ENCODE results near the gene TTLL7. TPM values are rescaled to one million over a fixed set of nuclear protein-coding genes. Genes with fewer than 3 reads are reported as not detected.

The TTLL7 gene
- total and polyA plus RNA-seq, 2 experiments from 2014 or later: 4.1 to 6.7 TPM

DNA sequence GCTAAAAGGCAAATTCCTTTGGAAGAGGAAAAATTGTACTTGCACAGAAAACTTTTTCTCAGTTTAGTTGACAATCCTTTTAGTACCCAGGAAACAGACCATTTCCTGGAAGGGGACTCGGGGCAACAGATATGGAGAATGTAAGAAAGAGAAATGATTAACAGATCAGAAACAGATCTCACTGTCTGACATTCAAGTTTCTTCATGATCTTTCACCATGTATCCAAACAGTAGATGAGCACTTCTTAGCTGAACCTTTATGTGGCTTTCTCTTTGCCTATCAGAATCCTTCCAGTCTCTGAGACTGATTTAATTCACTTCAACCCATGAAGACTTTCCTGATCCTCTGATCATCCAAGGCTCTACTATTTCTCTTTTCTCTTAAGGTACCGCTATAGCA, 2.7 kb downstream of the TTLL7 start:
- no peak overlapping the region for H3K4me3 Mint-ChIP-seq
- Histone ChIP-seq H3K79me2 (replicated peaks; ENCODE audit: insufficient read depth) (no peaks in the 10 kb centered on the region; the same call in 1 of the 2 replicates), H3K36me3 (ENCODE audit: insufficient read depth) (no peaks in the 10 kb centered on the region), H2AFZ (no peak overlapping the region), H3K4me3 (no peak overlapping the region), H4K20me1 (replicated peaks; ENCODE audit: insufficient read depth) (0 out of 2 replicates have a peak, but pooled peaks cover 7% of the 10 kb centered on the region), H3K27me3 (ENCODE audit: insufficient read depth) (peaks cover 38% of the 10 kb centered on the region), H3K9me2 (ENCODE audit: insufficient read depth) (no peaks in the 10 kb centered on the region), H3K4me2 (no peak overlapping the region), H3K4me1 (ENCODE audit: insufficient read depth) (peaks cover 10% of the 10 kb centered on the region; the same call in 1 of the 2 replicates), H3F3A (replicated peaks; ENCODE audit: low read depth) (no peaks in the 10 kb centered on the region), H3K27ac (ENCODE audit: low read depth) (no peak overlapping the region)
- no peak overlapping the region for H3K27ac Mint-ChIP-seq
- H3K4me1 Mint-ChIP-seq: peaks cover 10% of the 10 kb centered on the region; the same call in 2 of the 3 replicates
- H3K9me3 Mint-ChIP-seq: peaks cover 3% of the 10 kb centered on the region; the same call in 1 of the 3 replicates
- TF ChIP-seq, protein P1, sequence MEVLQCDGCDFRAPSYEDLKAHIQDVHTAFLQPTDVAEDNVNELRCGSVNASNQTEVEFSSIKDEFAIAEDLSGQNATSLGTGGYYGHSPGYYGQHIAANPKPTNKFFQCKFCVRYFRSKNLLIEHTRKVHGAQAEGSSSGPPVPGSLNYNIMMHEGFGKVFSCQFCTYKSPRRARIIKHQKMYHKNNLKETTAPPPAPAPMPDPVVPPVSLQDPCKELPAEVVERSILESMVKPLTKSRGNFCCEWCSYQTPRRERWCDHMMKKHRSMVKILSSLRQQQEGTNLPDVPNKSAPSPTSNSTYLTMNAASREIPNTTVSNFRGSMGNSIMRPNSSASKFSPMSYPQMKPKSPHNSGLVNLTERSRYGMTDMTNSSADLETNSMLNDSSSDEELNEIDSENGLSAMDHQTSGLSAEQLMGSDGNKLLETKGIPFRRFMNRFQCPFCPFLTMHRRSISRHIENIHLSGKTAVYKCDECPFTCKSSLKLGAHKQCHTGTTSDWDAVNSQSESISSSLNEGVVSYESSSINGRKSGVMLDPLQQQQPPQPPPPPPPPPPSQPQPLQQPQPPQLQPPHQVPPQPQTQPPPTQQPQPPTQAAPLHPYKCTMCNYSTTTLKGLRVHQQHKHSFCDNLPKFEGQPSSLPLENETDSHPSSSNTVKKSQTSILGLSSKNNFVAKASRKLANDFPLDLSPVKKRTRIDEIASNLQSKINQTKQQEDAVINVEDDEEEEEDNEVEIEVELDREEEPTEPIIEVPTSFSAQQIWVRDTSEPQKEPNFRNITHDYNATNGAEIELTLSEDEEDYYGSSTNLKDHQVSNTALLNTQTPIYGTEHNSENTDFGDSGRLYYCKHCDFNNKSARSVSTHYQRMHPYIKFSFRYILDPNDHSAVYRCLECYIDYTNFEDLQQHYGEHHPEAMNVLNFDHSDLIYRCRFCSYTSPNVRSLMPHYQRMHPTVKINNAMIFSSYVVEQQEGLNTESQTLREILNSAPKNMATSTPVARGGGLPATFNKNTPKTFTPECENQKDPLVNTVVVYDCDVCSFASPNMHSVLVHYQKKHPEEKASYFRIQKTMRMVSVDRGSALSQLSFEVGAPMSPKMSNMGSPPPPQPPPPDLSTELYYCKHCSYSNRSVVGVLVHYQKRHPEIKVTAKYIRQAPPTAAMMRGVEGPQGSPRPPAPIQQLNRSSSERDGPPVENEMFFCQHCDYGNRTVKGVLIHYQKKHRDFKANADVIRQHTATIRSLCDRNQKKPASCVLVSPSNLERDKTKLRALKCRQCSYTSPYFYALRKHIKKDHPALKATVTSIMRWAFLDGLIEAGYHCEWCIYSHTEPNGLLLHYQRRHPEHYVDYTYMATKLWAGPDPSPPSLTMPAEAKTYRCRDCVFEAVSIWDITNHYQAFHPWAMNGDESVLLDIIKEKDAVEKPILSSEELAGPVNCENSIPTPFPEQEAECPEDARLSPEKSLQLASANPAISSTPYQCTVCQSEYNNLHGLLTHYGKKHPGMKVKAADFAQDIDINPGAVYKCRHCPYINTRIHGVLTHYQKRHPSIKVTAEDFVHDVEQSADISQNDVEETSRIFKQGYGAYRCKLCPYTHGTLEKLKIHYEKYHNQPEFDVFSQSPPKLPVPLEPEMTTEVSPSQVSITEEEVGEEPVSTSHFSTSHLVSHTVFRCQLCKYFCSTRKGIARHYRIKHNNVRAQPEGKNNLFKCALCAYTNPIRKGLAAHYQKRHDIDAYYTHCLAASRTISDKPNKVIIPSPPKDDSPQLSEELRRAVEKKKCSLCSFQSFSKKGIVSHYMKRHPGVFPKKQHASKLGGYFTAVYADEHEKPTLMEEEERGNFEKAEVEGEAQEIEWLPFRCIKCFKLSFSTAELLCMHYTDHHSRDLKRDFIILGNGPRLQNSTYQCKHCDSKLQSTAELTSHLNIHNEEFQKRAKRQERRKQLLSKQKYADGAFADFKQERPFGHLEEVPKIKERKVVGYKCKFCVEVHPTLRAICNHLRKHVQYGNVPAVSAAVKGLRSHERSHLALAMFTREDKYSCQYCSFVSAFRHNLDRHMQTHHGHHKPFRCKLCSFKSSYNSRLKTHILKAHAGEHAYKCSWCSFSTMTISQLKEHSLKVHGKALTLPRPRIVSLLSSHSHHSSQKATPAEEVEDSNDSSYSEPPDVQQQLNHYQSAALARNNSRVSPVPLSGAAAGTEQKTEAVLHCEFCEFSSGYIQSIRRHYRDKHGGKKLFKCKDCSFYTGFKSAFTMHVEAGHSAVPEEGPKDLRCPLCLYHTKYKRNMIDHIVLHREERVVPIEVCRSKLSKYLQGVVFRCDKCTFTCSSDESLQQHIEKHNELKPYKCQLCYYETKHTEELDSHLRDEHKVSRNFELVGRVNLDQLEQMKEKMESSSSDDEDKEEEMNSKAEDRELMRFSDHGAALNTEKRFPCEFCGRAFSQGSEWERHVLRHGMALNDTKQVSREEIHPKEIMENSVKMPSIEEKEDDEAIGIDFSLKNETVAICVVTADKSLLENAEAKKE (CRISPR knock-in tag; IDR thresholded peaks at IDR 0.05): no peak
- no peak for TF ChIP-seq STAT1 (IDR thresholded peaks at IDR 0.05; ENCODE audit: unreplicated experiment)
- TF ChIP-seq NANOG (IDR thresholded peaks at IDR 0.05; ENCODE audit: borderline replicate concordance): no peak
- no peak for TF ChIP-seq POLR2AphosphoS5 (IDR thresholded peaks at IDR 0.05; ENCODE audit: low read depth)
- TF ChIP-seq EZH2 (IDR thresholded peaks at IDR 0.05; ENCODE audit: low read depth, unreplicated experiment): no peak
- TF ChIP-seq, protein P2, sequence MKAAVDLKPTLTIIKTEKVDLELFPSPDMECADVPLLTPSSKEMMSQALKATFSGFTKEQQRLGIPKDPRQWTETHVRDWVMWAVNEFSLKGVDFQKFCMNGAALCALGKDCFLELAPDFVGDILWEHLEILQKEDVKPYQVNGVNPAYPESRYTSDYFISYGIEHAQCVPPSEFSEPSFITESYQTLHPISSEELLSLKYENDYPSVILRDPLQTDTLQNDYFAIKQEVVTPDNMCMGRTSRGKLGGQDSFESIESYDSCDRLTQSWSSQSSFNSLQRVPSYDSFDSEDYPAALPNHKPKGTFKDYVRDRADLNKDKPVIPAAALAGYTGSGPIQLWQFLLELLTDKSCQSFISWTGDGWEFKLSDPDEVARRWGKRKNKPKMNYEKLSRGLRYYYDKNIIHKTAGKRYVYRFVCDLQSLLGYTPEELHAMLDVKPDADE (IDR thresholded peaks at IDR 0.05): no peak
- TF ChIP-seq JUNB (IDR thresholded peaks at IDR 0.05; ENCODE audit: unreplicated experiment): no peak
- TF ChIP-seq, protein P3, sequence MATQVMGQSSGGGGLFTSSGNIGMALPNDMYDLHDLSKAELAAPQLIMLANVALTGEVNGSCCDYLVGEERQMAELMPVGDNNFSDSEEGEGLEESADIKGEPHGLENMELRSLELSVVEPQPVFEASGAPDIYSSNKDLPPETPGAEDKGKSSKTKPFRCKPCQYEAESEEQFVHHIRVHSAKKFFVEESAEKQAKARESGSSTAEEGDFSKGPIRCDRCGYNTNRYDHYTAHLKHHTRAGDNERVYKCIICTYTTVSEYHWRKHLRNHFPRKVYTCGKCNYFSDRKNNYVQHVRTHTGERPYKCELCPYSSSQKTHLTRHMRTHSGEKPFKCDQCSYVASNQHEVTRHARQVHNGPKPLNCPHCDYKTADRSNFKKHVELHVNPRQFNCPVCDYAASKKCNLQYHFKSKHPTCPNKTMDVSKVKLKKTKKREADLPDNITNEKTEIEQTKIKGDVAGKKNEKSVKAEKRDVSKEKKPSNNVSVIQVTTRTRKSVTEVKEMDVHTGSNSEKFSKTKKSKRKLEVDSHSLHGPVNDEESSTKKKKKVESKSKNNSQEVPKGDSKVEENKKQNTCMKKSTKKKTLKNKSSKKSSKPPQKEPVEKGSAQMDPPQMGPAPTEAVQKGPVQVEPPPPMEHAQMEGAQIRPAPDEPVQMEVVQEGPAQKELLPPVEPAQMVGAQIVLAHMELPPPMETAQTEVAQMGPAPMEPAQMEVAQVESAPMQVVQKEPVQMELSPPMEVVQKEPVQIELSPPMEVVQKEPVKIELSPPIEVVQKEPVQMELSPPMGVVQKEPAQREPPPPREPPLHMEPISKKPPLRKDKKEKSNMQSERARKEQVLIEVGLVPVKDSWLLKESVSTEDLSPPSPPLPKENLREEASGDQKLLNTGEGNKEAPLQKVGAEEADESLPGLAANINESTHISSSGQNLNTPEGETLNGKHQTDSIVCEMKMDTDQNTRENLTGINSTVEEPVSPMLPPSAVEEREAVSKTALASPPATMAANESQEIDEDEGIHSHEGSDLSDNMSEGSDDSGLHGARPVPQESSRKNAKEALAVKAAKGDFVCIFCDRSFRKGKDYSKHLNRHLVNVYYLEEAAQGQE (IDR thresholded peaks at IDR 0.05; ENCODE audit: unreplicated experiment): no peak
- TF ChIP-seq, protein P4, sequence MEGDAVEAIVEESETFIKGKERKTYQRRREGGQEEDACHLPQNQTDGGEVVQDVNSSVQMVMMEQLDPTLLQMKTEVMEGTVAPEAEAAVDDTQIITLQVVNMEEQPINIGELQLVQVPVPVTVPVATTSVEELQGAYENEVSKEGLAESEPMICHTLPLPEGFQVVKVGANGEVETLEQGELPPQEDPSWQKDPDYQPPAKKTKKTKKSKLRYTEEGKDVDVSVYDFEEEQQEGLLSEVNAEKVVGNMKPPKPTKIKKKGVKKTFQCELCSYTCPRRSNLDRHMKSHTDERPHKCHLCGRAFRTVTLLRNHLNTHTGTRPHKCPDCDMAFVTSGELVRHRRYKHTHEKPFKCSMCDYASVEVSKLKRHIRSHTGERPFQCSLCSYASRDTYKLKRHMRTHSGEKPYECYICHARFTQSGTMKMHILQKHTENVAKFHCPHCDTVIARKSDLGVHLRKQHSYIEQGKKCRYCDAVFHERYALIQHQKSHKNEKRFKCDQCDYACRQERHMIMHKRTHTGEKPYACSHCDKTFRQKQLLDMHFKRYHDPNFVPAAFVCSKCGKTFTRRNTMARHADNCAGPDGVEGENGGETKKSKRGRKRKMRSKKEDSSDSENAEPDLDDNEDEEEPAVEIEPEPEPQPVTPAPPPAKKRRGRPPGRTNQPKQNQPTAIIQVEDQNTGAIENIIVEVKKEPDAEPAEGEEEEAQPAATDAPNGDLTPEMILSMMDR (conservative IDR thresholded peaks at IDR 0.05; ENCODE audit: low read depth in 2 of 2): no peak
- no peak for TF ChIP-seq ZNF114 (CRISPR knock-in tag; IDR thresholded peaks at IDR 0.05)
- TF ChIP-seq EZH2phosphoT487 (IDR thresholded peaks at IDR 0.05; ENCODE audit: unreplicated experiment): no peak
- no peak for TF ChIP-seq ZNF331 (CRISPR knock-in tag; IDR thresholded peaks at IDR 0.05; ENCODE audit: low read depth)
- TF ChIP-seq CREB1 (CRISPR knock-in tag; IDR thresholded peaks at IDR 0.05; ENCODE audit: low read depth): no peak
- H3K27me3 Mint-ChIP-seq (ENCODE audit: insufficient read depth, low read depth, poor library complexity): peaks cover 30% of the 10 kb centered on the region
- no peak for ATAC-seq
- no peaks in the 10 kb centered on the region for H3K36me3 Mint-ChIP-seq (ENCODE audit: low read depth)
- DNase-seq (ENCODE audit: low spot score): no peak

Measured in GM23338 (cell line).